GM10847 (cell line): ENCODE results near the gene AMOTL1.

ENCODE experiments used
- POLR2A ChIP-seq: IDR thresholded peaks from 2 replicates; pipeline ENCODE4 v1.6.1; 2011; ENCODE audit not compliant: insufficient read length; ENCODE audit errors: extremely low read depth

The AMOTL1 gene

GRCh38 chr11:94868468-94868867, 100.3 kb downstream of the AMOTL1 start:
- TF ChIP-seq POLR2A = no peak

DNA sequence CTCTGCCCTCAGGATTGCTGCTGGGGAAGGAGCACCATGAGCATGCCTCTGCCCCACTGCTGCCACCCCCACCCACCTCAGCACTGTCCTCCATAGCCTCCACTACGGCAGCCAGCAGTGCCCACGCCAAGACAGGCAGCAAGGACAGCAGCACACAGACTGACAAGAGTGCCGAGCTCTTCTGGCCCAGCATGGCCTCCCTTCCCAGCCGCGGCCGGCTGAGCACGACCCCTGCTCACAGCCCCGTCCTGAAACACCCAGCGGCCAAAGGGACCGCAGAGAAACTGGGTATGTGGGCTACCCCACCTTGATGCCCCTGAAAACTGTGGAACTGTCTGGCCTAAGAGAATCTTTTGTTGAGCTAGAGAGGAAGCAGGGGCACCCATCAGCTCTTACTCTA, 101.0 kb downstream of the AMOTL1 start:
- TF ChIP-seq POLR2A = no peak

DNA sequence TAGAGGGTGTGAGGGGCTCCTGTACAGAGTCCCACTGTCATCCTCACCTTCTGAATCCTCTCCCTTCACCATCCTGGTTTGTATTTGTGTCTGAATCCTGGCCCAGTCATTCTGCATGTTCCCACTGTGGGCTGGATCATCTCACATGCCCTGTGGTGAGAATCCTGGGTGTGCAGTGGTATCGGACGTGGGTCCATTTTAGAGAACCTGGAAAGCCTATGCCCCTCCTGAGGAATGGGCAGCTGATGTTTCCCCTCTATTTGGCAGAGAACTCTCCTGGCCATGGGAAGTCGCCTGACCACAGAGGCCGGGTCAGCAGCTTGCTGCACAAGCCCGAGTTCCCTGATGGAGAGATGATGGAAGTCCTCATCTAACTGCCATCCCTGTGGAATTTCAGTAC, 102.3 kb downstream of the AMOTL1 start:
- no peak for TF ChIP-seq POLR2A

DNA sequence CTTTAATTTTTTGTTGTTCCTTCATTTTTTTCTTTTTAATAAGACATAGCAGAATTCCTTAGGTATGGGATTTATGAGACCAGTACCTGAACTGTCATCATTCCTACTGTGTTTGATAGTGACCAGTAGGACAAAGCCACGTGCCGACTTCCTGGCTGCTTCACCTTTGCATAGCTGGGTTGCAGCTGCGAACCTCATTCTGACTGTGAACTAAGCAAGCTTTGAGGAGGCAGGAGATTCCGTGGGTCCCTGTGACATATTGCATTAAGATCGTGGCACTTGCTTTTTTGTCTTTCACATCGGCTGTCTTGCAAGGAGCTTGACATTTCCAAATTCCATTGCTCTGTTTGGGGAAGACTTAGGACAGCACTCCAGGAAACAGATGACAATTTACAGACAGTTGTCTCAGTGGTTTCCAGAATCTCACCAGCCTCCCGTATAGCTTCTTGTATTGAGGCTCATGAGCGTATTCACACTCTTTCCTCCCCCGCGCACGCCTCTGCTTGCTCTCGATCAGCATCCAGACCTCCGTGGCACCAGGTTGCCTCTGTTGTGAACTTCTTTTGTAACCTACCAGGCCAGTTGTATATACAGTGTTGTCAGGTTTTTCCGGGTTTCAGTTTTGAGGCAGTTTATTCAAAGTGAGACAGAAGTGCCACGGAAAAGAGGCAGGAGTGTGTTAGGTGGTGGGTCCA, 103.5 kb downstream of the AMOTL1 start:
- TF ChIP-seq POLR2A = no peak

GRCh38 chr11:94873916-94874540, 105.9 kb downstream of the AMOTL1 start:
- TF ChIP-seq POLR2A = no peak

DNA sequence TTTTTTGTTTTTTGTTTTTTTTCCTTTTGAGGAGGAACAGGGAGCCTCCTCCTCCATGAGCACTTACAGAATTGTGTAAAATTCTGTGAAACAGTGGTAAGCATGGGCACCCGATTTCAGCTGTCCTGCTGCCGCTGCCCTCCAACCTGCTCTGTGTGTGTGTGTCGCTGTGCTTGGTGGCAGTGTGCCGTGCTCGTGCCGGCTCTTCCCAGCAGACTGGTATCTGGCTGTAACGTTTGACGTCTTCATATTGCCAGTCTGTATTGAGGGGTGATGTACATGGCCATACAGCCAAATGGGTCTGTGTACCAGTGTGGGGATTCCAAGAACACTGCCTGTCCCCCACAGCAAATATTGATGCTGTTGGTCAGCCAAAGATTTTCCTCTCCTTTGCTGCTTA, 108.1 kb downstream of the AMOTL1 start:
- no peak for TF ChIP-seq POLR2A

DNA sequence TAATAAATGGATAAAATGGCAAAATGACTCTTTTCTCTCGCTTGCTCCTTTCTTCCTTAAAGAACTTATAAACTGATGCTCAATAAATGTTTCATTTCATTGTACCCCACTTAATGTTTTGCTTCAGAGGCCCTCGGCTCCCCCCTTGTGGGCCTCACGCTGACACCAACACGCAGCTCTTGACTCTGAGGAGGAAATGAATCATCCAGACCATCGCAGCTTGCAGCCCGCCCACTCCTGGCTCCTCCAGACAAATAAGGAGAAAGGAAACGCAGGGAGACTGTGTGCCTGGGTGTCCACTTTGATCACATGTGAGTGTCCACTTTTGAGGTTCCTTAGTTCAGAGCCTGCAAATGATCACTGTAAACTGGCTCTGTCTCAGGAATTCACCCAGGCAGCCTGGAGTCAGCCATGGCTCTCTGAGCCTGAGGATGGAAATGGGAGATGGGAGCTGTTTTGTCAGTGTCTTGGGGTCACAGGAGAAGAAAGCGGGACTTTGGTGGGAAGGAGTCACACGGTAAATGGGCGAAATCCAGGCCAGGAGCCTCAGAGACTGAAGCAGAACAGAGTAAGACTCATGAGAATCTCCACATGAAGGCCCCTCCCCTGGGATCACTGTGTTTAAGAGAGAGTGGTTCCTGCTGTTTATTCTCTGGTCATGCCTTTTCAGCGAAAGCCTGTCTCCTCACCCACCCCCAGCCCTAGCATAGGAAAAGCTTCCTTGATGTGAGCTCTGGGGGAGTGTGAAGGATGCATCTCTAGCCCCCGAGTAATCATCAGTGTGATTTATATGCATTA, 108.7 kb downstream of the AMOTL1 start:
- no peak for TF ChIP-seq POLR2A

GRCh38 chr11:94877443-94878200, 109.5 kb downstream of the AMOTL1 start:
- TF ChIP-seq POLR2A = no peak

- TF ChIP-seq POLR2A = no peak
Observed at GRCh38 chr11:94879006-94879405, 110.8 kb downstream of the AMOTL1 start.

GRCh38 chr11:94880216-94880615, 112.1 kb downstream of the AMOTL1 start:
- no peak for TF ChIP-seq POLR2A

GRCh38 chr11:94882931-94883330, 114.8 kb downstream of the AMOTL1 start:
- no peak for TF ChIP-seq POLR2A

DNA sequence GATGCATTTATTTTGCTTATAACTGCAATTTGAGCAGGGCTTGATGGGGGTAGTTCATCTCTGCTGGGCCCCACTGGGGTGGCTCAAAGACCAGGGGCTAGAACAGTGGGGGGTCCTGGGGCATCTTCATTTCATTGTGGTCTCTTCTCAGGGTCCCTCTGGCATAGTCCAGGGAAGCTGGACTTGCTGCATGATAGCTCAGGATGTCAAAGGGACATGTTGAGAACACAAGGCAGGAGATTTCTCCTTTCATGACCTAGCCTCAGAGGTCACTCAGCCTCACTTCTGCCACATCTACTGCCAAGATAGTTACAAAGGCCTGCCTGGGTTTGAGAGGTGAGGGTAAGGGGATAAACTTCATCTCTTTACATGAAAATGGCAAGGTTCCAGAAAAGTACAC, 115.7 kb downstream of the AMOTL1 start:
- no peak for TF ChIP-seq POLR2A

- TF ChIP-seq POLR2A = no peak
Observed at GRCh38 chr11:94884376-94884775, 116.2 kb downstream of the AMOTL1 start.

DNA sequence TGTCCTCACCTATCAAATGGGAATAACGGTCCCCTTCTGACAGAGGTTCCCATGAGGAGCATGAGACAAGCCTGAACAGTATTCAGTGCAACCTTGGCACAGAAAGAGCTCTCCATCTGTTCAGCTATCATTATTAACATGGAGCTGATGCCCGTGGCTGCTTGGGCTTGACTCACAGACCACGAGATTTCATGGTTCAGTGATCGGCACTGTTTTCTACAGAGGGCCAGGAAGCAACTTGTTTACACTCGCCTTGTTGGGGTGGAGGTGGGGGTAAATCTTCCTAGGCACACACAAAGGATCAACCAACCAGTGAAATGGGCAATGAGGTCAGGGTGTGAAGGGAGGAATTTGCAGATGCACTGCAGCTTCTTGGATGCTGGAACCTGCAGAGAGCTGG, 117.0 kb downstream of the AMOTL1 start:
- TF ChIP-seq POLR2A = no peak

- no peak for TF ChIP-seq POLR2A
Observed at GRCh38 chr11:94885581-94885980, 117.4 kb downstream of the AMOTL1 start.
